Globus pallidus (tissue), 1 donor: ENCODE data around the gene PPDPF.
"Not testable (repeated sequence)": the region's sequence is repeated elsewhere in the genome, so short reads cannot be mapped to it uniquely, and the experiment has no call there.

Source experiments
- DNase-seq: peaks from one replicate; pipeline ENCODE4 v3.0.0-alpha.2; 2015; ENCODE audit warnings: low spot score

Gene PPDPF

GRCh38 chr20:63500902-63501817 is 19.4 kb upstream of the PPDPF start:
- DNase-seq, result no peak

GRCh38 chr20:63501818-63502670 is 18.5 kb upstream of the PPDPF start:
- no peak for DNase-seq

GRCh38 chr20:63502671-63503172 is 17.8 kb upstream of the PPDPF start:
- no peak for DNase-seq

- DNase-seq, result no peak
Measured at GRCh38 chr20:63503524-63503923, 17.0 kb upstream of the PPDPF start.

GRCh38 chr20:63504642-63505041 is 15.9 kb upstream of the PPDPF start:
- DNase-seq, result no peak

GRCh38 chr20:63505281-63505680 is 15.3 kb upstream of the PPDPF start:
- no peak for DNase-seq

GRCh38 chr20:63505723-63506122 is 14.8 kb upstream of the PPDPF start:
- no peak for DNase-seq

- DNase-seq, result no peak
Measured at GRCh38 chr20:63507083-63507743, 13.4 kb upstream of the PPDPF start.

GRCh38 chr20:63508072-63508768 is 12.3 kb upstream of the PPDPF start:
- DNase-seq, result no peak

GRCh38 chr20:63509088-63509564 is 11.4 kb upstream of the PPDPF start:
- DNase-seq, result no peak

- no peak for DNase-seq
Measured at GRCh38 chr20:63513207-63513606, 7.4 kb upstream of the PPDPF start.

GRCh38 chr20:63514520-63514919 is 6.0 kb upstream of the PPDPF start:
- DNase-seq, result not testable (repeated sequence)

GRCh38 chr20:63517376-63518309 is 2.9 kb upstream of the PPDPF start:
- DNase-seq, result no peak

GRCh38 chr20:63518351-63518861 is 2.2 kb upstream of the PPDPF start:
- DNase-seq, result no peak

- no peak for DNase-seq
Measured at GRCh38 chr20:63518946-63519667, 1.5 kb upstream of the PPDPF start.

GRCh38 chr20:63519668-63520503 is 679 bp upstream of the PPDPF start:
- DNase-seq, result peak; percentile 26

- peak; percentile 80 for DNase-seq
Measured at GRCh38 chr20:63520934-63521601, 503 bp downstream of the PPDPF start.

- DNase-seq, result no peak
Measured at GRCh38 chr20:63521602-63522001, 1.0 kb downstream of the PPDPF start.
